IPS-18c (cell line): ENCODE data around the gene IFNAR2.
A peak's percentile ranks its signal among the peaks of the same experiment; 100 is the strongest.

Source experiments
- H3K4me3 ChIP-seq: 2 replicates; pipeline ENCODE4 v1.7.0; 2013; ENCODE audit warnings: low read depth, mild to moderate bottlenecking, low read length, moderate library complexity; ENCODE audit not compliant: insufficient read depth
- H3K9me3 ChIP-seq: one replicate; pipeline ENCODE4 v1.6.1; 2013; ENCODE audit warnings: mild to moderate bottlenecking, low read length, moderate library complexity; ENCODE audit not compliant: control insufficient read depth, insufficient read depth

Gene IFNAR2

DNA sequence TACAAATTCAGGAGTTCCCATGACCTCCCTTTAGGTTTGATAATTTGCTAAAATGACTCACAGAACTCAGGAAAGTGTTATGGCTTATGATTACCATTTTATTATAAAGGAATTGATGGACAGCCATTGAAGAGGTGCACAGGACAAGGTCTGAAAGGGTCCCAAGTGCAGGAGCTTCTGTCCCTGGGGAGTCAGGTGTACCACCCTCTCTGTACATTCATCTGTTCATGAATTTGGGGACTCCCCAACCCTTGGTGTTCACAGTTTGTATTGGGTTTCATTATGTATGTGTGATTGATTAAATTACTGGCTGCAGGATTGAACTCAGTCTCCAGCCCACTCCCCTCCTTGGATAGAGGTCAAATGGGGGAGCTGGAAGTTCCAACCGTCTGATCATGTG is 25.7 kb downstream of the IFNAR2 start:
- no peak overlapping the region for H3K4me3 ChIP-seq
- no peaks in the 10 kb centered on the region for H3K9me3 ChIP-seq

DNA sequence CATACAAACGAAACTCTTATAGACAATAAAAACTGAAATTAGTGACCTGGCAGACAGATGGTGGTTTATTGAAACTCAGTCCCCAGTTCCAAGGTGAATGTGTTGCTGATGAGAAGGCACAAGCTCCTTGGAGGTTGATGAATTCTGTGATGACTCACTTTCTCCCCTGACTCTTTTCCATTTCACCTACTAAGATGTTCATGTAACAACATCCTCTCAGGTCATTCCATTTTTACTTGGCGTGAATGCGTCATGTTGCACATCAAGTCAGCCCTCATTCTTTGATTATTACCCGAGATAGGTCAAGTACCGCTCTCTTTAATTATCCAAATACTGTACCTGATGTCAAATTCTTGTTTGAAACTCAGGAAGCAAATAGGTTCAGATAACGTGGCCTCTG is 26.3 kb downstream of the IFNAR2 start:
- no peaks in the 10 kb centered on the region for H3K9me3 ChIP-seq
- no peak overlapping the region for H3K4me3 ChIP-seq

DNA sequence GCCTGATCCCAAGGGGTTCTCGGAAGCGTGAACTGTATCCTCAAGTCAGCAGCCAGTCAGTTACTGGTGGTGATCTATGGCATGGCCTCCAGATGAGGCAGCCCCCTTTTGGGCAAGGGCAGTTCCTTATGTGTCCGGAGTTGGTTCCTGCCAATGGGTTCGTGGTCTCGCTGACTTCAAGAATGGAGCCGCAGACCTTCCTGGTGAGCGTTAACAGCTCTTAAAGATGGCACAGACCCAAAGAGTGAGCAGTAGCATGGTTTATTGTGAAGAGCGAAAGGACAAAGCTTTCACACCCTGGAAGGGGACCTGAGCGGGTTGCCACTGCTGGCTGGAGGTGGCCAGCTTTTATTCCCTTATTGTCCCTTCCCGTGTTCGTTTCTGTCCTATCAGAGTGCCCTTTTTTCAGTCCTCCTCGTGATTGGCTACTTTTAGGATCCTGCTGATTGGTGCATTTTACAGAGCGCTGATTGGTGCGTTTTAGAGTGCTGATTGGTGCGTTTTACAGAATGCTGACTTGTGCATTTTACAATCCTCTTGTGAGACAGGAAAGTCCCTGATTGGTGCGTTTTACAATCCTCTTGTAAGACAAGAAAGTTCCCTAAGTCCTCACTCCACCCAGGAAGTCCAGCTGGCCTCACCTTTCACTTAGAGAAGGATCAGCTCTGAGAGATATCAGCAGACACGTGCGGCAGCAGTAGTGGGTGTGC is 27.5 kb downstream of the IFNAR2 start:
- H3K9me3 ChIP-seq = no peaks in the 10 kb centered on the region

DNA sequence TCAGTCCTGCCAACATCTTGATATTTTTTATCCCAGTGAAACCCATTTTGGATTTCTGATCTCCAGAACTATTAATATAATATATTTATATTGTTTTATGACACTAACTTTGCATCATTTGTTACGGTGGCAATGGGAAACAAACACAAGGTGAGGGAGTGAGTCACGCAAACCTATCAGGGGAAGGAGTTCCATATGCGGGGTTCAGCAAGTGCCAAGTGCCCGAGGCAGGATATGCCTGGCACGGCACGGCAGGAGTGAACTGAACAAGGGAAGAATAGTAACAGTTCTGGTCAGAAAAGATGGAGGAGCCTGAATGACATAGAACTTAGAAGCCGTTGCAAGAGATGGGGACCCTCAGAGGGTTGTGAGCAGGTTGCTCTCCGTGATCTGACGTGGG is 28.7 kb downstream of the IFNAR2 start:
- Histone ChIP-seq H3K4me3 (no peak overlapping the region), H3K9me3 (no peaks in the 10 kb centered on the region)

More for the DNA sequence above, 27.5 kb downstream of the IFNAR2 start:
- H3K4me3 ChIP-seq = no peak overlapping the region

DNA sequence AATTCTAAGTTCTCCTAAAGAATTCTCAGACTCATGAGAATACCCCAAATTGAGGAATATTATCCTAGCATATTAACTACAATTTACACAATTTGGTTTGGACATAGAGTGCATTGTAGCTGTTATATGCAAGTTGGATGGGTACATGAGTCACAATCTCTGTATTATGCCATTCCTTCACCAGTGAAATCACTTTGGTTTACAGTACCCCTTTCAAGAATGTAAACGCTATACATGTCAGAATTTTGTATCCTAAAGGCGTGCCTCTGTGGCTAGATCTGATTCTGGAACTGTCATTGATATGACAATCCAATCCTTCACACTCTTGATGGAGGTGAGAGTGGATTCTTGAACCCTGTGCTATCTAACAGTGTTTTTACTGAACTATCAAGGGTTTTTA is 29.7 kb downstream of the IFNAR2 start:
- Histone ChIP-seq H3K4me3 (no peak overlapping the region), H3K9me3 (no peaks in the 10 kb centered on the region)

DNA sequence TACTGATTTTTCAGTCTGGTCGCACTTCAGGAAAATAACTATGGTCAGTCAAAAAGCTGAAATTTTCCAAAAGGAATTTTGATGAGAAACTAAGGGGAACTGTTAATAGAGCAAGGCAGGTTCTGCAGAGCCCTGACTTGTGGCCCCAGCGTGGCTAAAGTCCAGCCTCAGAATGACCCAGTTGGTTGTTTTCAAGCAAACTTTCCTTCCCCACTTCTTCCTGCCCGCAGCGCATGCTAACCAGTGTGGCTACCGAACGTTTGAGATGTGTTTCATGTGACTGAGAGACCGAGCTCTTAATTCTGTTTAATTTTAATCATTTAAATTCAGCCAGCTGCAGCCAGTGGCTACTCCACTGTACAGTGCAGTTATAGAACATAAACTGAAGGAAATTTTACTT is 30.3 kb downstream of the IFNAR2 start:
- Histone ChIP-seq H3K9me3 (no peaks in the 10 kb centered on the region), H3K4me3 (no peak overlapping the region)

DNA sequence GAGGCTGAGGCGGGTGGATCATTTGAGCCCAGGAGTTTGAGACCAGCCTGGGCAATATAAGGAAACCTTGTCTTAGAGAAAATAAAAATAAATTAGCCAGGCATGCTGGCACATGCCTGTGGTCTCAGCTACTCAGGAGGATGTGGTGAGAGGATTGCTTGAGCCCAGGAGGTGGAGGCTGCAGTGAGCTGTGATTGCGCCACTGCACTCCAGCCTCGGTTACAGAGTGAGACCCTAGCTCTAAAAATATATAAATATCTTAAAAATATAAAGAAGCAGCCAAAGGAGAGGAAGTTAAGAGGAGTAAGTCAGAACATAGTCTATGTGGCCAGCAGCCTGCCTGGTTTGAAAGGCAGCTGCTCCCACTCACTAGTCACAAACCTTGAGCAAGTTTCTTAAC is 31.9 kb downstream of the IFNAR2 start:
- no peaks in the 10 kb centered on the region for H3K9me3 ChIP-seq

DNA sequence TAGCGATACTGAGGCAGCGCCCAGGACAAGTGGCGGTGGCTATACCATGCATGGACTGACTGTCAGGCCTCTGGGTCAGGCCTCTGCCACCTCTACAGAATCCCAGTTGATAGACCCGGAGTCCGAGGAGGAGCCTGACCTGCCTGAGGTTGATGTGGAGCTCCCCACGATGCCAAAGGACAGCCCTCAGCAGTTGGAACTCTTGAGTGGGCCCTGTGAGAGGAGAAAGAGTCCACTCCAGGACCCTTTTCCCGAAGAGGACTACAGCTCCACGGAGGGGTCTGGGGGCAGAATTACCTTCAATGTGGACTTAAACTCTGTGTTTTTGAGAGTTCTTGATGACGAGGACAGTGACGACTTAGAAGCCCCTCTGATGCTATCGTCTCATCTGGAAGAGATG is 33.2 kb downstream of the IFNAR2 start:
- Histone ChIP-seq H3K4me3 (no peak overlapping the region), H3K9me3 (no peaks in the 10 kb centered on the region)

More for the DNA sequence above, 31.9 kb downstream of the IFNAR2 start:
- H3K4me3 ChIP-seq = no peak overlapping the region

DNA sequence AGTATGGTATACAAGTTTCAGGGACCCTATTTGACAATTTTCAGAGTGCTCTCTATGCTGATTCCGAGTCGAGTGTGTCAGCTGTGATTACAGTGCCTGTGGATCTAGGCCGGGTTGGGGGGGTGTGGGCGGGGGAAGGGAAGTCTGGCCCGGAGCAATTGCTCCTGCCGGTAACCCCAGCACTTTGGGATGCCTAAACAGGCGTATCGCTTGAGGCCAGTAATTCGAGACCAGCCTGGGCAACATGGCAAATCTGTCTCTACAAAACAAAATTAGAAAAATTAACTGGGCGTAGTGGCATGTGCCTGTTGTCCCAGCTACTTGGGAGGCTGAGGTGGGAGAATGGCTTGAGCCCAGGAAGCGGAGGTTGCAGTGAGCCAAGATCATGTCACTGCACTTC is 34.8 kb downstream of the IFNAR2 start:
- Histone ChIP-seq H3K4me3 (no peak overlapping the region), H3K9me3 (no peaks in the 10 kb centered on the region)

DNA sequence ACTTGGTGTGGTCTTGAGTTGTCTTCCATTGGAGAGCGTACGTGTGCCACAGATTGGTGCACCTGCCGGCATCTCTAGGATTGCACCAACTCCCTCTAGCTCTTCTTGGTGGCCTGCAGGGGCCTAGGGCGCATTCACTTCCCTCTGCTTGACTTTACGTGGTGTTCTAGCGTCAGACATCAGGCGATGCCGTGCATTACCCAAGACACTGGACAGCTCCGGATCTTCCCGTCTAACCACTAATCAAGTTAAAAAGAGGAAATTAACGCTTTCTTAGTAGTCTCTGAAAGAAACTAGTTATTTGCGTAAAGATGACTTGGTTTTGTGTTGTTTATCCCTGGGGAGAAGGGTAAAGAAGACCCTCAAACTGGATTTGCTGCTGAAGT is 35.9 kb downstream of the IFNAR2 start:
- no peaks in the 10 kb centered on the region for H3K9me3 ChIP-seq
- peak overlapping the region; percentile 78 for H3K4me3 ChIP-seq

DNA sequence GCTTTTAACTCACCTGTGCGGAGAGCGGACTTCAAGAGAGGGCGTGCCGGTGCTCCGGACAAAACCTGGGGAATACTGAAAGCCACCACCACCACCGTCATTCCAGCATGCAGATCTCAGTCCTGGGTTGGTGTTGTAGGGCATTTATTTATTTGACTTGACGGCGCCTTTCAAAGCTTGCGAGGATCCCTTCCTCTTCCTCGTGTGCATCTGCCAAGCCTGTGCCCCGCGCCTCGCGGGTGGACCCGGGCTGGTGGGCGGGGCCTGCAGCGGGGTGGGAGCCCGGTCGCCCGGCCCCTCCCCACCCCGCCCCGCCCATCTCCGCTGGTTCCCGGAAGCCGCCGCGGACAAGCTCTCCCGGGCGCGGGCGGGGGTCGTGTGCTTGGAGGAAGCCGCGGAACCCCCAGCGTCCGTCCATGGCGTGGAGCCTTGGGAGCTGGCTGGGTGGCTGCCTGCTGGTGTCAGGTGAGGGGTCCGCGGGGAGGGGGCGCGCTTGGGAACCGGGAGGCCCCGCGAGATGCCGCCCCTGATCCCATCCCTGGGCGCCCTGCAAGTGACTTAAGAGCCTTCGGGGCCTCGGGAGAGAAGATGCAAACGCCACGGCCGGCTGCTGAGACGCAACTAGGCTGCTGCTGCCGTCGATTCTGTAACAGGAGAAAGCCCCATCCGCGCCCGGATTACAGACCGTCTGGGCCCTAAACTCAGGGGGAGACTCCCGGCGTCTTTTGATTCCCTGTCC is 36.5 kb downstream of the IFNAR2 start, which contains the start of gene IL10RB:
TSS of gene IL10RB (plus strand) at position 318 of the 739 bp plus-strand sequence. CDS start at position 417, 99 bp downstream.
- H3K4me3 ChIP-seq = peak within 1 kb of the TSS; percentile 78
- H3K9me3 ChIP-seq = no peaks in the 10 kb centered on the region

DNA sequence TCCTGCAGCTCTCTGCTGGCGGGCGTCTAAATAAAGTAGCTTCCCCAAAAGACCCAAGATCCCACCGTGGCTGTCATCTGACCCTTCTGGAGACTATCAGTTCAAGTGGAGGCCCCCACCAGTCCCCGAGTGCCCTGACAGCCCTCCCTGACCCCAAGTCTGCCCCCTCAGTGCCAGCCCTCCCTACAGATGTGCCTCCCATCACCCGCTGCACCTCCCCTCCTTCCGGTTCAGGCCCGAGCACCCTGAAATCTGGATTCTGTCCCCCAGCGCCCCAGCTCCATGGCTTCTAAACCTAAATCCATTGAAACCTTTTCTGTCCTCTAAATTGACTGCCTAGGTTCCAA is 37.0 kb downstream of the IFNAR2 start:
- Histone ChIP-seq H3K4me3 (peak overlapping the region; percentile 78), H3K9me3 (no peaks in the 10 kb centered on the region)

DNA sequence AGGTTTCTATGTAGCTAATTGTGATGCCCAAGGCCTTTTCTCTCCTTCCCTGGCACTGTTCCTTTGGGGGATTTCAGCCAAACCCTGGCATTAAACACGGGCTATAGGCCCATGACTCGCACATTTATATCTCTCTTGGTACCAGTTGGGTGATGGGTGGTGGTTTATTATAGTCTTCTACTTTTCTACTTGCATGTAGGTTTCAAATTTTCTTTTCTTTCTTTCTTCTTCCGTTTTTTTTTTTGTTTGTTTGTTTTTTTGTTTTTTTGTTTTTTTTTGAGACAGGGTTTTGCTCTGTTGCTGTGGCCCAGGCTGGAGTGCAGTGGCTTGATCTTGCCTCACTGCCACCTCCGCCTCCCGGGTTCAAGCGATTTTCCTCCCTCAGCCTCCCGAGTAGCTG is 37.5 kb downstream of the IFNAR2 start:
- no peak overlapping the region for H3K4me3 ChIP-seq
- H3K9me3 ChIP-seq = no peaks in the 10 kb centered on the region

DNA sequence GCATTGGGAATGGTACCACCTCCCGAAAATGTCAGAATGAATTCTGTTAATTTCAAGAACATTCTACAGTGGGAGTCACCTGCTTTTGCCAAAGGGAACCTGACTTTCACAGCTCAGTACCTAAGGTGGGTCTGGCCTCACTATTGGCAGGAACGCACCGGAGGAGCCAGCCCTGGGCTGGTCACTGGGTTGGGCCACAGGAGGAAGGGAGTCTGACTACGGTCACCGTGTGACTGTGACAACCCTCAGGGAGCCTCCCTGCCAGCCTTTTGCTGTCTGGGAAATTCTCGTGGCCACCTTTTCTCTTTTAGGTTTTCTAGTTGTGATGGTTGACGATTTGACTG is 38.6 kb downstream of the IFNAR2 start:
- no peaks in the 10 kb centered on the region for H3K9me3 ChIP-seq
- no peak overlapping the region for H3K4me3 ChIP-seq

DNA sequence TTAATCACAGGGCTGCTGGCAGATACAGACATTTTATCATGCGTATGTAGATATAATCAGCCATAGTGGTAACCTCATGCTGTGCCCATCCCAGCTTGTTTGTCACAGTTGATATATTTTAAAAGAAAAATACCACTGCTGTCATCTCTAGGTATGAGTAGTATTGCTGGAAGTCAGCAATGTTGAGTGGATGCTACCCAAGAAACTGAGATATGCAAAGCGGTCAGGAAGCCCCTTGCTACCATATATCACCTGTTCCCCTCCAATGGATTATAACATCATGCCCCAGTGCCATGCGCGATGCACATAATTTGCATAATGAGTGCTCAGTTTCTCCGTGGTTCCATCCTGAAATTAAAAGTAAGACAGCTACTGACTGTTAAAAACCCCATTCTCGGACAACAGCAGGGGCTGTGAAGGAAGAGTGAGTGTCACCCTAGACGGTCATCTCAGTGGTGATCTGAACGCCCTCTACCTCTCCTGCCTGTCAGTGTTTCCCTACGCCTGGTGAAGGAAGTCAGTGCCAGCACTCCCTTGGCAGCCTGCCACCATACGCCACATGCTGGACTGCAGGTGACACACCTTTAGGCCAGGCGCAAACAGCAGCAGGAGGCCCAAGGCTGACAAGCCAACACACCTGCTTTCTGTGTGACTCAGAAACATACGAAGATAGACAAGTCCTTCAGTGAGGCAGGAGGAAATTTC is 39.2 kb downstream of the IFNAR2 start:
- Histone ChIP-seq H3K4me3 (no peak overlapping the region), H3K9me3 (no peaks in the 10 kb centered on the region)

DNA sequence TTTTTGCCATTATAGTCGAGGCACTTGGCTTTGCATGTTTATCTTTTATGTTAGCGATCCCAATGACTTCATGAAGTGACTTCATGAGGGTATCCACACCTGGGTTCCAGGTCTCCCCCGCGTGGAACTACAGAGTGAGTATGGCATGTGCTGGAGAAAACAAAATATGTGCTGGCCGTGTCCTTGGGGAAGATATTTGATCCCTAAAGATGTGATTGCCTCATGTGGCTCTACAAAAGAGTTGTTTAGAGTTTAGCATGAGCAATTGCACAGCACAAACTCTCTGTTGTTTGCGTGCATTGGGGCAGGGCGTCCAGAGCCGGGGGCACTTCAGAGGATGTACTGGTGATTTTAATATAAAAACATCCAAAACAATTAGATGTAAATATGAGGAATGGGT is 41.2 kb downstream of the IFNAR2 start:
- Histone ChIP-seq H3K4me3 (no peak overlapping the region), H3K9me3 (no peaks in the 10 kb centered on the region)

DNA sequence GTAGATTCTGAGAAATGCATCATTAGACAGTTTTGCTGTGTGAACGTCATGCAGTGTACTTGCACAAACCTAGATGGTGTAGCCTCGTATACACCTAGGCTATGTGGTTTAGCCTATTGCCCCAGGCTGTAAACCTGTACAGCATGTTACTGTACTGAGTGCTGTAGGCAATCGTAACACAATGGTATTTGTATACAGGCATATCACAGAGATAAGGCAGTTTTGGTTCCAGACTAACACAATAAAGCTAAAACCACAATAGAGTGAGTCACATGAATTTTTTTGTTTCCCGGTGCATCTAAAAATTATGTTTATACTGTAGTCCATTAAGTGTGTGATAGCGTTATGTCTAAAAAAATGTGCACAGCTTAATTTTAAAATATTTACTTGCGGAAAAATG is 43.3 kb downstream of the IFNAR2 start:
- no peaks in the 10 kb centered on the region for H3K9me3 ChIP-seq
- H3K4me3 ChIP-seq = no peak overlapping the region

DNA sequence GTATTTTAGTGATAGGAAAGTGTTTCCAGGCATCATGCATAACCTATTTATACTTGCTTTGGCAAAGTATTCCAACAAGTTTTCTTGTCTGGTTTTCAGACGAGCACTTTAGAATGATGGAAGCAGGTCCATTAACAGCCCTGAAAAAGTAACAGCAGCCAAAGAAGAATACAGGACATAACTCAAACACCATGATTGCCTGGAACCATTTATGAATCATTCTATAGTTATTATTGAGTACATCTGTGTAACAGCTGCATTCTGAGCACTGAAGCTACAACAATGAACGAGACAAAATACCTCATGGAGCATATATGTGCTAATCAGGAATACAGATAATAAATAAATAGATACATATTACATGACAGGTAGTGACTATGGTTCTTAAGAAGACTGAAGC is 49.0 kb downstream of the IFNAR2 start:
- no peaks in the 10 kb centered on the region for H3K9me3 ChIP-seq
- no peak overlapping the region for H3K4me3 ChIP-seq
